ENCODE data around the gene BICC1.

DNA sequence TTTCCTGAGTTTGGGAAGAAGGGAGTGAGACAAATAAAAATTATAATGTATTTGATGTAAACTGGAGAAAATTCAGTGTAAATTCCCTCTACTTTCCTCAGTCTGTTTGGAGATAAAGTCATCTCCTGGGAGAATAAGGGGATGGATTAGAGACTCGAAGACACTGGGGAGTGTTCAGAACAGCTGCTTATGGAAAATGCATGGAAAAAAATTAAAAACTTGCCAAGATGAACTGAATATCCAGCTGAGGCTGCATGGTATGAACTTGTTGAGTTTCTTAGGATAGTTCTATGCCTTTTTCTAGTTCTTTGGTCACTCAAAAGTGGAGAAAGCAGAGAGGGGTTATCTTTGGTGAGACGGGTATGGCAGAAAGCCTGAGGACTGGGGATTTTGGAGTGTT, 210.5 kb downstream of the BICC1 start:
- TF ChIP-seq, protein P1, sequence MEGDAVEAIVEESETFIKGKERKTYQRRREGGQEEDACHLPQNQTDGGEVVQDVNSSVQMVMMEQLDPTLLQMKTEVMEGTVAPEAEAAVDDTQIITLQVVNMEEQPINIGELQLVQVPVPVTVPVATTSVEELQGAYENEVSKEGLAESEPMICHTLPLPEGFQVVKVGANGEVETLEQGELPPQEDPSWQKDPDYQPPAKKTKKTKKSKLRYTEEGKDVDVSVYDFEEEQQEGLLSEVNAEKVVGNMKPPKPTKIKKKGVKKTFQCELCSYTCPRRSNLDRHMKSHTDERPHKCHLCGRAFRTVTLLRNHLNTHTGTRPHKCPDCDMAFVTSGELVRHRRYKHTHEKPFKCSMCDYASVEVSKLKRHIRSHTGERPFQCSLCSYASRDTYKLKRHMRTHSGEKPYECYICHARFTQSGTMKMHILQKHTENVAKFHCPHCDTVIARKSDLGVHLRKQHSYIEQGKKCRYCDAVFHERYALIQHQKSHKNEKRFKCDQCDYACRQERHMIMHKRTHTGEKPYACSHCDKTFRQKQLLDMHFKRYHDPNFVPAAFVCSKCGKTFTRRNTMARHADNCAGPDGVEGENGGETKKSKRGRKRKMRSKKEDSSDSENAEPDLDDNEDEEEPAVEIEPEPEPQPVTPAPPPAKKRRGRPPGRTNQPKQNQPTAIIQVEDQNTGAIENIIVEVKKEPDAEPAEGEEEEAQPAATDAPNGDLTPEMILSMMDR (IDR thresholded peaks at IDR 0.05; ENCODE audit: low read depth, low read length, missing input control), result no peak
- TF ChIP-seq TAF1 (conservative IDR thresholded peaks at IDR 0.05) (no peak), RAD21 (IDR thresholded peaks at IDR 0.05) (no peak), YY1 (IDR thresholded peaks at IDR 0.05) (no peak), MAX (IDR thresholded peaks at IDR 0.05) (no peak)
- TF ChIP-seq, protein P2, sequence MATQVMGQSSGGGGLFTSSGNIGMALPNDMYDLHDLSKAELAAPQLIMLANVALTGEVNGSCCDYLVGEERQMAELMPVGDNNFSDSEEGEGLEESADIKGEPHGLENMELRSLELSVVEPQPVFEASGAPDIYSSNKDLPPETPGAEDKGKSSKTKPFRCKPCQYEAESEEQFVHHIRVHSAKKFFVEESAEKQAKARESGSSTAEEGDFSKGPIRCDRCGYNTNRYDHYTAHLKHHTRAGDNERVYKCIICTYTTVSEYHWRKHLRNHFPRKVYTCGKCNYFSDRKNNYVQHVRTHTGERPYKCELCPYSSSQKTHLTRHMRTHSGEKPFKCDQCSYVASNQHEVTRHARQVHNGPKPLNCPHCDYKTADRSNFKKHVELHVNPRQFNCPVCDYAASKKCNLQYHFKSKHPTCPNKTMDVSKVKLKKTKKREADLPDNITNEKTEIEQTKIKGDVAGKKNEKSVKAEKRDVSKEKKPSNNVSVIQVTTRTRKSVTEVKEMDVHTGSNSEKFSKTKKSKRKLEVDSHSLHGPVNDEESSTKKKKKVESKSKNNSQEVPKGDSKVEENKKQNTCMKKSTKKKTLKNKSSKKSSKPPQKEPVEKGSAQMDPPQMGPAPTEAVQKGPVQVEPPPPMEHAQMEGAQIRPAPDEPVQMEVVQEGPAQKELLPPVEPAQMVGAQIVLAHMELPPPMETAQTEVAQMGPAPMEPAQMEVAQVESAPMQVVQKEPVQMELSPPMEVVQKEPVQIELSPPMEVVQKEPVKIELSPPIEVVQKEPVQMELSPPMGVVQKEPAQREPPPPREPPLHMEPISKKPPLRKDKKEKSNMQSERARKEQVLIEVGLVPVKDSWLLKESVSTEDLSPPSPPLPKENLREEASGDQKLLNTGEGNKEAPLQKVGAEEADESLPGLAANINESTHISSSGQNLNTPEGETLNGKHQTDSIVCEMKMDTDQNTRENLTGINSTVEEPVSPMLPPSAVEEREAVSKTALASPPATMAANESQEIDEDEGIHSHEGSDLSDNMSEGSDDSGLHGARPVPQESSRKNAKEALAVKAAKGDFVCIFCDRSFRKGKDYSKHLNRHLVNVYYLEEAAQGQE (IDR thresholded peaks at IDR 0.05), result no peak

Measured in liver (tissue), 3 donors.